ENCODE data around the gene SPEM1. TPM values are rescaled to one million over a fixed set of nuclear protein-coding genes. Genes with fewer than 3 reads are reported as not detected.
A peak's percentile ranks its signal among the peaks of the same experiment; 100 is the strongest.

The SPEM1 gene
- total RNA-seq, 3 donors from 2014 or later (not counting 1 experiment from before 2014, with no cell fraction given) = not detected

GRCh38 chr17:7437950-7438614, 18.0 kb downstream of the SPEM1 start:
- H3K36me3 Mint-ChIP-seq = no peaks in the 10 kb centered on the region
- ATAC-seq (no peak), DNase-seq (peak; percentile 38 to 63)
- H3K36me3 ChIP-seq (ENCODE audit: control insufficient read depth, insufficient read depth, low read length) = no peaks in the 10 kb centered on the region
- peaks cover 28 to 37% of the 10 kb centered on the region in 2 donors for H3K27me3 Mint-ChIP-seq (ENCODE audit: low read depth in 2 of 2)
- peaks cover 57% of the 10 kb centered on the region for H3K4me1 ChIP-seq (ENCODE audit: control insufficient read depth, insufficient read depth, low read length)
- no peak overlapping the region for H3K4me3 ChIP-seq (ENCODE audit: low read length)
- no peak overlapping the region for H3K27ac ChIP-seq (ENCODE audit: low read length)
- peak overlapping the region in 1 of 2 donors; percentile 46 for H3K27ac Mint-ChIP-seq
- intact Hi-C loops (cut with micrococcal nuclease) = loop anchor here (2.0 to 5.0 kb wide), 3 partner anchors 47 to 86 kb away; partner anchors contain the start of genes KCTD11 and POLR2A
- TF ChIP-seq CTCF (IDR thresholded peaks at IDR 0.05) = no peak
- no peaks in the 10 kb centered on the region for H3K9me3 ChIP-seq (ENCODE audit: control insufficient read depth, insufficient read depth, low read length)
- peaks cover 29 to 49% of the 10 kb centered on the region in 2 donors for H3K4me1 Mint-ChIP-seq
- peaks cover 35% of the 10 kb centered on the region for H3K27me3 ChIP-seq (ENCODE audit: control insufficient read depth, insufficient read depth, low read length)
- H3K4me3 Mint-ChIP-seq = peak overlapping the region; percentile 69
- WGBS (ENCODE audit: insufficient coverage) = 20% methylated on average over 48 of the region's 48 CpGs
- no peaks in the 10 kb centered on the region for H3K9me3 Mint-ChIP-seq

- H3K27me3 Mint-ChIP-seq (ENCODE audit: low read depth in 2 of 2) = peaks cover 35 to 42% of the 10 kb centered on the region in 2 donors
- Histone ChIP-seq H3K27me3 (ENCODE audit: control insufficient read depth, insufficient read depth, low read length) (peaks cover 35% of the 10 kb centered on the region), H3K4me1 (ENCODE audit: control insufficient read depth, insufficient read depth, low read length) (peaks cover 57% of the 10 kb centered on the region), H3K9me3 (ENCODE audit: control insufficient read depth, insufficient read depth, low read length) (no peaks in the 10 kb centered on the region), H3K36me3 (ENCODE audit: control insufficient read depth, insufficient read depth, low read length) (no peaks in the 10 kb centered on the region), H3K4me3 (ENCODE audit: low read length) (no peak overlapping the region), H3K27ac (ENCODE audit: low read length) (no peak overlapping the region)
- WGBS (ENCODE audit: insufficient coverage) = 55% methylated on average over 11 of the region's 11 CpGs
- peak overlapping the region in 1 of 2 donors; percentile 31 for H3K27ac Mint-ChIP-seq
- TF ChIP-seq CTCF (IDR thresholded peaks at IDR 0.05) = no peak
- H3K36me3 Mint-ChIP-seq = no peaks in the 10 kb centered on the region
- intact Hi-C loops (cut with micrococcal nuclease) = loop anchor here (5.0 kb wide), 2 partner anchors 63 to 87 kb away; partner anchors contain the start of gene KCTD11
- H3K4me1 Mint-ChIP-seq = peaks cover 29 to 49% of the 10 kb centered on the region in 2 donors
- no peak for DNase-seq
- peak overlapping the region; percentile 47 for H3K4me3 Mint-ChIP-seq
- ATAC-seq = no peak
- no peaks in the 10 kb centered on the region for H3K9me3 Mint-ChIP-seq
Measured at GRCh38 chr17:7438656-7439460, 18.7 kb downstream of the SPEM1 start.

GRCh38 chr17:7439462-7440112, 19.5 kb downstream of the SPEM1 start, which contains the start of gene FGF11:
Gene FGF11 (plus strand): TSS chr17:7439512. CDS start chr17:7439621, 109 bp downstream.
- peak in 1 of 2 donors; percentile 22 for DNase-seq
- no peak within 1 kb of the TSS for H3K4me3 ChIP-seq (ENCODE audit: low read length)
- H3K9me3 Mint-ChIP-seq = no peaks in the 10 kb centered on the region
- H3K27ac Mint-ChIP-seq = peak within 1 kb of the TSS; percentile 31 to 48
- H3K36me3 Mint-ChIP-seq = no peaks in the 10 kb centered on the region
- H3K4me1 ChIP-seq (ENCODE audit: control insufficient read depth, insufficient read depth, low read length) = peaks cover 57% of the 10 kb centered on the region
- peaks cover 29 to 49% of the 10 kb centered on the region in 2 donors for H3K4me1 Mint-ChIP-seq
- peak within 1 kb of the TSS; percentile 69 for H3K4me3 Mint-ChIP-seq
- H3K9me3 ChIP-seq (ENCODE audit: control insufficient read depth, insufficient read depth, low read length) = no peaks in the 10 kb centered on the region
- 4% methylated on average over 50 of the region's 50 CpGs for WGBS (ENCODE audit: insufficient coverage)
- no peak within 1 kb of the TSS for H3K27ac ChIP-seq (ENCODE audit: low read length)
- H3K27me3 ChIP-seq (ENCODE audit: control insufficient read depth, insufficient read depth, low read length) = peaks cover 39% of the 10 kb centered on the region
- peaks cover 37 to 45% of the 10 kb centered on the region in 2 donors for H3K27me3 Mint-ChIP-seq (ENCODE audit: low read depth in 2 of 2)
- H3K36me3 ChIP-seq (ENCODE audit: control insufficient read depth, insufficient read depth, low read length) = no peaks in the 10 kb centered on the region
- no peak for TF ChIP-seq CTCF (IDR thresholded peaks at IDR 0.05)
- intact Hi-C loops (cut with micrococcal nuclease) = loop anchor here (5.0 kb wide), 2 partner anchors 63 to 87 kb away; partner anchors contain the start of gene KCTD11
- ATAC-seq = no peak
